ENCODE measurements around the gene MAGI3.

Gene MAGI3

DNA sequence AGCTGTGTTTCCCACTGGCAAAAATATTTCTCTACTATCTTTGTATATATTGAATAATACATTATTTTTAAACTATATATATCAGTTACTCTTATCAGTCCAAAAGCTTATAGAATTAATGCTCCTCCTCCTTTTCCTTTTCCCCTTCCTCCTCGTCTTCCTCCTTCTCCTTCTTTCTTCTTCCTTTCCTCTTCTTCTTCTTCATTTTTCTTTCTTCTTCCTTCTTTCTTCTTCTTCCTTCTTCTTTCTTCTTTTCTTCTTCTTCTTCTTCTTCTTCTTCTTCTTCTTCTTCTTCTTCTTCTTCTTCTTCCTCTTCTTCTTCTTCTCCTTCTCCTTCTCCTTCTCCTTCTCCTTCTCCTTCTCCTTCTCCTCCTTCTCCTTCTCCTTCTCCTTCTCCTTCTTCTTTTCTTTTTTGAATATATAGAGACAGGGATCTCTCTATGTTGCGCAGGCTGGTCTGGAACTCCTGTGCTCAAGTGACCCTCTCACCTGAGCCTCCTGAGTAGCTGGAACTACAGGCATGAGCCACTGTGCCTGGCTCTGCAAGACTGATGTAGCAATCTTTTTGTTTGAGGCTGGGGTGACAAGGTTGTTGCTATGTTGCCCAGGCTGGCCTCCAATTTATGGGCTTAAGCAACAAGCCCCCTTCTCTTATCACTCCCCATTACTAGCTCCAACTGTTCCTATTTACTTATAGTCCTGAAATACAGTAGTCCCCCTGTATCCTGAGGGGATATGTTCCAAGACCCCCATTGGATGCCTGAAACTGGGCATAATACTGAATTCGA, 47.4 kb downstream of the MAGI3 start:
- no CpG with 5 or more reads among the region's 3 CpGs for WGBS (ENCODE audit: extremely low coverage, insufficient coverage, insufficient read length)
- no peak overlapping the region for H2BK120ac ChIP-seq (ENCODE audit: insufficient read depth, low read length, poor library complexity)

DNA sequence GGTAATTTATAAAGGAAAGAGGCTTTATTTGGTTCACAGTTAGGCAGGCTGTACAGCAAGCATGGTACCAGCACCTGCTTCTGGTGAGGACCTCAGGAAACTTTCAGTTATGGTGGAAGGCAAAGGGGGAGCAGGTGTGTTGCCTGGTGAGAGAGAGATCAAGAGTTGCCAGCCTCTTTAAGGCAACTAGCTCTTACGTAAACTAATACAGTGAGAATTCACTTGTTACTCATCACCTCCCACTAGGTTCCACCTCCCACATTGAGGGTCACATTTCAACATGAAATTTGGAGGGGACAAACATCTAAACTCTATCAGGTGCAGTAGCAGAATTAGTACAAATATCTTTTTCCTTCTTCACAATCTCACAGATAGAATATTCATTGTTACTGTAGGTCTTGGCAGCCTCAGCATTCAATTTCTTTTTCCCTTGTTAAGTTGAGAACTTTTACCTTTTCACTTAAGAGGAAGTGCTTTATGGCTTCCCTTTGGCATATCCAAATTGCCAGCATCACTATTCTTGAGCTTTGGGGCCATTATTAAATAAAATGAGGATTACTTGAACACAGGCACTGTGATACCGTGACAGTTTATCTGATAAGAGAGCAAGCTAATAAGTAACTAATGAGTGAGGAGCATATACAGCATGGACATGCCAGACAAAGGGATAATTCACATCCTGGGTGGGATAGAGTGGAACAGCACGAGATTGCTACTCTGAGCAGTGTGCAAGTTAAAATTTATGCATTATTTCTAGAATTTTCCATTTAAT, 48.4 kb downstream of the MAGI3 start:
- Histone ChIP-seq H3K36me3 (ENCODE audit: control insufficient read depth in 1 of 2, insufficient read depth in 2 of 2, low read length in 2 of 2) (no peaks in the 10 kb centered on the region), H3K4ac (ENCODE audit: low read depth, low read length) (no peak overlapping the region), H3K23ac (ENCODE audit: low read length) (no peak overlapping the region), H3K9me3 (ENCODE audit: insufficient read depth, low read depth, low read length) (no peaks in the 10 kb centered on the region), H3K14ac (ENCODE audit: low read length) (no peak overlapping the region), H2BK12ac (ENCODE audit: low read length) (no peak overlapping the region), H3K27me3 (ENCODE audit: insufficient read depth, low read length) (no peaks in the 10 kb centered on the region), H2BK120ac (ENCODE audit: insufficient read depth, low read length, poor library complexity) (no peak overlapping the region), H2AFZ (ENCODE audit: insufficient read depth, low read length, poor library complexity) (no peak overlapping the region), H4K91ac (ENCODE audit: low read depth, low read length) (no peak overlapping the region), H3K18ac (ENCODE audit: low read length) (no peak overlapping the region), H3K27ac (ENCODE audit: low read depth, low read length) (no peak overlapping the region), H3K79me2 (ENCODE audit: control insufficient read depth, insufficient read depth, low read length, poor library complexity) (peaks cover 2% of the 10 kb centered on the region), H3K79me1 (ENCODE audit: low read length) (no peaks in the 10 kb centered on the region), H4K8ac (ENCODE audit: low read depth, low read length) (no peak overlapping the region), H2AK5ac (ENCODE audit: low read length) (no peak overlapping the region), H3K4me1 (ENCODE audit: control insufficient read depth in 1 of 2, insufficient read depth in 2 of 2, low read length in 2 of 2) (no peaks in the 10 kb centered on the region), H4K12ac (ENCODE audit: low read depth, low read length) (no peak overlapping the region), H3K4me2 (ENCODE audit: low read length) (no peak overlapping the region), H3K9ac (ENCODE audit: low read length) (no peak overlapping the region), H3K4me3 (ENCODE audit: low read depth, low read length) (no peak overlapping the region), H2BK5ac (ENCODE audit: low read depth, low read length, poor library complexity) (no peak overlapping the region)
- no CpG with 5 or more reads among the region's 3 CpGs for WGBS (ENCODE audit: extremely low coverage, insufficient coverage, insufficient read length)
- DNase-seq: no peak

More for the DNA sequence above, 47.4 kb downstream of the MAGI3 start:
- Histone ChIP-seq H3K27me3 (ENCODE audit: insufficient read depth, low read length) (no peaks in the 10 kb centered on the region), H3K23ac (ENCODE audit: low read length) (no peak overlapping the region), H4K91ac (ENCODE audit: low read depth, low read length) (no peak overlapping the region), H2AK5ac (ENCODE audit: low read length) (no peak overlapping the region), H2AFZ (ENCODE audit: insufficient read depth, low read length, poor library complexity) (no peak overlapping the region), H3K79me1 (ENCODE audit: low read length) (no peaks in the 10 kb centered on the region), H3K14ac (ENCODE audit: low read length) (no peak overlapping the region), H3K4me1 (ENCODE audit: control insufficient read depth in 1 of 2, insufficient read depth in 2 of 2, low read length in 2 of 2) (no peaks in the 10 kb centered on the region), H3K4me3 (ENCODE audit: low read depth, low read length) (no peak overlapping the region), H3K27ac (ENCODE audit: low read depth, low read length) (no peak overlapping the region), H3K4me2 (ENCODE audit: low read length) (no peak overlapping the region), H2BK12ac (ENCODE audit: low read length) (no peak overlapping the region), H3K9ac (ENCODE audit: low read length) (no peak overlapping the region), H3K36me3 (ENCODE audit: control insufficient read depth in 1 of 2, insufficient read depth in 2 of 2, low read length in 2 of 2) (no peaks in the 10 kb centered on the region), H2BK5ac (ENCODE audit: low read depth, low read length, poor library complexity) (no peak overlapping the region), H4K8ac (ENCODE audit: low read depth, low read length) (no peak overlapping the region), H3K9me3 (ENCODE audit: insufficient read depth, low read depth, low read length) (no peaks in the 10 kb centered on the region), H3K4ac (ENCODE audit: low read depth, low read length) (peak overlapping the region; percentile 4), H4K12ac (ENCODE audit: low read depth, low read length) (no peak overlapping the region), H3K79me2 (ENCODE audit: control insufficient read depth, insufficient read depth, low read length, poor library complexity) (peaks cover 2% of the 10 kb centered on the region), H3K18ac (ENCODE audit: low read length) (no peak overlapping the region)
- no peak for DNase-seq

GRCh38 chr1:113439277-113439670, 49.0 kb downstream of the MAGI3 start:
- Histone ChIP-seq H2AFZ (ENCODE audit: insufficient read depth, low read length, poor library complexity) (no peak overlapping the region), H4K12ac (ENCODE audit: low read depth, low read length) (no peak overlapping the region), H3K14ac (ENCODE audit: low read length) (no peak overlapping the region)

DNA sequence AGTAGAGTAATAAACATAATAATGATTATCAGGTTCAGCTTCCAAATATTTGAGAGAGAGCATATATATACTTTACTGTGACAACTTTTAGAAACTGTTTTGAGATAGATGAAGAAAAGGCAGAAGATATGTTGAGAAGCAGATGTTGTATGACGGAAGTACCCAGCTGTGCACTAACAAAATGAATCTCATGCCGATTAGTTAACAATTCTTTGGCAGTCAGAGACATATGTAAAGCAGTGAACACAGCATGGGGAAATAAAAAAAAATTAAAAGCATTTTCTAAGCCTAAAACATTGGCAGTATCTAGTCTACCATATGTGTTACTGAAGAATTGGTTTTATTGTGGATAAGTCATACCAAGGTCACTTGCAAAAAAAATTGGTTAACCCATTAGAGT, 51.8 kb downstream of the MAGI3 start:
- Histone ChIP-seq H3K9me3 (ENCODE audit: insufficient read depth, low read depth, low read length) (no peaks in the 10 kb centered on the region), H2AK5ac (ENCODE audit: low read length) (no peak overlapping the region), H3K4me2 (ENCODE audit: low read length) (no peak overlapping the region), H3K23ac (ENCODE audit: low read length) (no peak overlapping the region), H3K27ac (ENCODE audit: low read depth, low read length) (no peak overlapping the region), H2AFZ (ENCODE audit: insufficient read depth, low read length, poor library complexity) (no peak overlapping the region), H3K14ac (ENCODE audit: low read length) (no peak overlapping the region), H3K4me1 (ENCODE audit: control insufficient read depth in 1 of 2, insufficient read depth in 2 of 2, low read length in 2 of 2) (no peaks in the 10 kb centered on the region), H4K91ac (ENCODE audit: low read depth, low read length) (no peak overlapping the region), H3K4me3 (ENCODE audit: low read depth, low read length) (no peak overlapping the region), H2BK12ac (ENCODE audit: low read length) (no peak overlapping the region), H3K9ac (ENCODE audit: low read length) (no peak overlapping the region), H3K18ac (ENCODE audit: low read length) (no peak overlapping the region), H2BK120ac (ENCODE audit: insufficient read depth, low read length, poor library complexity) (no peak overlapping the region), H4K12ac (ENCODE audit: low read depth, low read length) (no peak overlapping the region), H3K4ac (ENCODE audit: low read depth, low read length) (no peak overlapping the region), H3K27me3 (ENCODE audit: insufficient read depth, low read length) (no peaks in the 10 kb centered on the region), H2BK5ac (ENCODE audit: low read depth, low read length, poor library complexity) (no peak overlapping the region), H4K8ac (ENCODE audit: low read depth, low read length) (no peak overlapping the region), H3K79me1 (ENCODE audit: low read length) (no peaks in the 10 kb centered on the region), H3K79me2 (ENCODE audit: control insufficient read depth, insufficient read depth, low read length, poor library complexity) (peaks cover 2% of the 10 kb centered on the region), H3K36me3 (ENCODE audit: control insufficient read depth in 1 of 2, insufficient read depth in 2 of 2, low read length in 2 of 2) (no peaks in the 10 kb centered on the region)
- no CpG with 5 or more reads among the region's 2 CpGs for WGBS (ENCODE audit: extremely low coverage, insufficient coverage, insufficient read length)
- DNase-seq: no peak

More at GRCh38 chr1:113439277-113439670, 49.0 kb downstream of the MAGI3 start:
- Histone ChIP-seq H2BK12ac (ENCODE audit: low read length) (no peak overlapping the region), H4K8ac (ENCODE audit: low read depth, low read length) (no peak overlapping the region), H2BK5ac (ENCODE audit: low read depth, low read length, poor library complexity) (no peak overlapping the region), H3K27me3 (ENCODE audit: insufficient read depth, low read length) (no peaks in the 10 kb centered on the region), H3K79me1 (ENCODE audit: low read length) (no peaks in the 10 kb centered on the region), H3K23ac (ENCODE audit: low read length) (no peak overlapping the region), H3K27ac (ENCODE audit: low read depth, low read length) (no peak overlapping the region), H2AK5ac (ENCODE audit: low read length) (no peak overlapping the region), H3K4me3 (ENCODE audit: low read depth, low read length) (no peak overlapping the region), H2BK120ac (ENCODE audit: insufficient read depth, low read length, poor library complexity) (no peak overlapping the region), H3K79me2 (ENCODE audit: control insufficient read depth, insufficient read depth, low read length, poor library complexity) (peaks cover 2% of the 10 kb centered on the region), H3K9ac (ENCODE audit: low read length) (no peak overlapping the region), H3K4me1 (ENCODE audit: control insufficient read depth in 1 of 2, insufficient read depth in 2 of 2, low read length in 2 of 2) (no peaks in the 10 kb centered on the region), H3K4ac (ENCODE audit: low read depth, low read length) (no peak overlapping the region), H4K91ac (ENCODE audit: low read depth, low read length) (no peak overlapping the region), H3K18ac (ENCODE audit: low read length) (no peak overlapping the region), H3K4me2 (ENCODE audit: low read length) (no peak overlapping the region), H3K36me3 (ENCODE audit: control insufficient read depth in 1 of 2, insufficient read depth in 2 of 2, low read length in 2 of 2) (no peaks in the 10 kb centered on the region), H3K9me3 (ENCODE audit: insufficient read depth, low read depth, low read length) (no peaks in the 10 kb centered on the region)
- no CpG with 5 or more reads among the region's 2 CpGs for WGBS (ENCODE audit: extremely low coverage, insufficient coverage, insufficient read length)
- DNase-seq: no peak

Data from trophoblast cell (in vitro differentiated cells and primary cell).